Measurements from ENCODE around the gene CALD1.

DNA sequence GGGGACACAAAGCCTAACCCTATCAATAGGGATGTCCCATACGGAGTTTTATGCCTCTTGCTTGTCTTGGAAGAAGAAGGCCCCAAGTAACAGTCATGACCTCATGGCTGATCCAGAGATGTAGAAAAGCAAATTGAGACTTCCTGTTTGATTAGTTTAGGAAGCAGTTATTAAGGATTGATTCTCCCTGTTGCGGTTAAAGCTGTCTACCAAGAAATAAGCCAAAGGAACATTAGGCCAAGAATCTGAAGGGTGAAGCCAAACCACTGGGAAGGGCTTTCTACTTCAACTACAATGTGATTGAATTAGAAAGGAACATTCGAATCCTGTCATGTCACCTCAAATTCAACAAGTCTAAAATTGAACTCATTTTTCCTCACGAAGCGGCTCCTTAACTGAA lies 146.3 kb downstream of the CALD1 start:
- TF ChIP-seq CTCF (IDR thresholded peaks at IDR 0.05), result no peak
- TF ChIP-seq POLR2A (IDR thresholded peaks at IDR 0.05), result no peak
